Measurements from ENCODE around the gene CPNE4.
A peak's percentile ranks its signal among the peaks of the same experiment; 100 is the strongest.

The CPNE4 gene

GRCh38 chr3:131735116-131735515 is 299.7 kb downstream of the CPNE4 start:
- Histone ChIP-seq H3K36me3 (ENCODE audit: low read depth) (no peaks in the 10 kb centered on the region), H3K27me3 (ENCODE audit: insufficient read depth, poor library complexity, severe bottlenecking) (no peaks in the 10 kb centered on the region), H3K4me3 (ENCODE audit: severe bottlenecking) (no peak overlapping the region), H3K27ac (ENCODE audit: poor library complexity, severe bottlenecking) (no peak overlapping the region), H3K9me3 (ENCODE audit: severe bottlenecking) (no peaks in the 10 kb centered on the region), H3K4me1 (ENCODE audit: insufficient read depth, poor library complexity, severe bottlenecking) (no peaks in the 10 kb centered on the region)
- TF ChIP-seq CTCF (IDR thresholded peaks at IDR 0.05; ENCODE audit: poor library complexity, severe bottlenecking), result no peak
- ATAC-seq (ENCODE audit: low read depth), result peak; percentile 35; the same call in 1 of the 3 replicates
- DNase-seq (ENCODE audit: low spot score), result no peak

- ATAC-seq (ENCODE audit: low read depth) (no peak), DNase-seq (ENCODE audit: low spot score) (no peak)
- no peak for TF ChIP-seq CTCF (IDR thresholded peaks at IDR 0.05; ENCODE audit: poor library complexity, severe bottlenecking)
- no peaks in the 10 kb centered on the region for H3K27me3 ChIP-seq (ENCODE audit: insufficient read depth, poor library complexity, severe bottlenecking)
- no peaks in the 10 kb centered on the region for H3K4me1 ChIP-seq (ENCODE audit: insufficient read depth, poor library complexity, severe bottlenecking)
- no peak overlapping the region for H3K27ac ChIP-seq (ENCODE audit: poor library complexity, severe bottlenecking)
- H3K4me3 ChIP-seq (ENCODE audit: severe bottlenecking), result no peak overlapping the region
- H3K36me3 ChIP-seq (ENCODE audit: low read depth), result no peaks in the 10 kb centered on the region
- H3K9me3 ChIP-seq (ENCODE audit: severe bottlenecking), result no peaks in the 10 kb centered on the region
These were observed 301.6 kb downstream of the CPNE4 start for GRCh38 chr3:131733086-131733841.

GRCh38 chr3:131731709-131732108 is 303.1 kb downstream of the CPNE4 start:
- Histone ChIP-seq H3K36me3 (ENCODE audit: low read depth) (no peaks in the 10 kb centered on the region), H3K9me3 (ENCODE audit: severe bottlenecking) (no peaks in the 10 kb centered on the region), H3K27me3 (ENCODE audit: insufficient read depth, poor library complexity, severe bottlenecking) (no peaks in the 10 kb centered on the region), H3K4me1 (ENCODE audit: insufficient read depth, poor library complexity, severe bottlenecking) (no peaks in the 10 kb centered on the region), H3K27ac (ENCODE audit: poor library complexity, severe bottlenecking) (no peak overlapping the region), H3K4me3 (ENCODE audit: severe bottlenecking) (no peak overlapping the region)
- TF ChIP-seq CTCF (IDR thresholded peaks at IDR 0.05; ENCODE audit: poor library complexity, severe bottlenecking), result no peak
- ATAC-seq (ENCODE audit: low read depth) (no peak), DNase-seq (ENCODE audit: low spot score) (no peak)

GRCh38 chr3:131730581-131730980 is 304.2 kb downstream of the CPNE4 start:
- DNase-seq (ENCODE audit: low spot score) (no peak), ATAC-seq (ENCODE audit: low read depth) (no peak)
- TF ChIP-seq CTCF (IDR thresholded peaks at IDR 0.05; ENCODE audit: poor library complexity, severe bottlenecking), result no peak
- H3K27ac ChIP-seq (ENCODE audit: poor library complexity, severe bottlenecking), result no peak overlapping the region
- H3K4me1 ChIP-seq (ENCODE audit: insufficient read depth, poor library complexity, severe bottlenecking), result no peaks in the 10 kb centered on the region
- H3K27me3 ChIP-seq (ENCODE audit: insufficient read depth, poor library complexity, severe bottlenecking), result no peaks in the 10 kb centered on the region
- H3K4me3 ChIP-seq (ENCODE audit: severe bottlenecking), result no peak overlapping the region
- no peaks in the 10 kb centered on the region for H3K9me3 ChIP-seq (ENCODE audit: severe bottlenecking)
- H3K36me3 ChIP-seq (ENCODE audit: low read depth), result no peaks in the 10 kb centered on the region

- H3K4me1 ChIP-seq (ENCODE audit: insufficient read depth, poor library complexity, severe bottlenecking), result no peaks in the 10 kb centered on the region
- TF ChIP-seq CTCF (IDR thresholded peaks at IDR 0.05; ENCODE audit: poor library complexity, severe bottlenecking), result no peak
- H3K9me3 ChIP-seq (ENCODE audit: severe bottlenecking), result no peaks in the 10 kb centered on the region
- ATAC-seq (ENCODE audit: low read depth) (no peak), DNase-seq (ENCODE audit: low spot score) (no peak)
- H3K27me3 ChIP-seq (ENCODE audit: insufficient read depth, poor library complexity, severe bottlenecking), result no peaks in the 10 kb centered on the region
- no peaks in the 10 kb centered on the region for H3K36me3 ChIP-seq (ENCODE audit: low read depth)
- no peak overlapping the region for H3K27ac ChIP-seq (ENCODE audit: poor library complexity, severe bottlenecking)
- H3K4me3 ChIP-seq (ENCODE audit: severe bottlenecking), result no peak overlapping the region
These were observed 305.2 kb downstream of the CPNE4 start for GRCh38 chr3:131729643-131730017.
